H4 (cell line): ENCODE data around the gene LRRC23. TPM values are rescaled to one million over a fixed set of nuclear protein-coding genes. Genes with fewer than 3 reads are reported as not detected.
"Not testable (repeated sequence)": the region's sequence is repeated elsewhere in the genome, so short reads cannot be mapped to it uniquely, and the experiment has no call there.

ENCODE experiments used
- DNase-seq: peaks from one replicate; pipeline ENCODE4 v3.0.0-alpha.2; 2015; ENCODE audit warnings: low spot score
- total RNA-seq: library from RNA; depleted of rRNA; stranded (reverse); fragments of >200 nt; shearing (Covaris generic); gene quantifications from 2 replicates; pipeline ENCODE4 v1.2.3, GENCODE V29; 2014; rRNA removed

Gene LRRC23, protein sequence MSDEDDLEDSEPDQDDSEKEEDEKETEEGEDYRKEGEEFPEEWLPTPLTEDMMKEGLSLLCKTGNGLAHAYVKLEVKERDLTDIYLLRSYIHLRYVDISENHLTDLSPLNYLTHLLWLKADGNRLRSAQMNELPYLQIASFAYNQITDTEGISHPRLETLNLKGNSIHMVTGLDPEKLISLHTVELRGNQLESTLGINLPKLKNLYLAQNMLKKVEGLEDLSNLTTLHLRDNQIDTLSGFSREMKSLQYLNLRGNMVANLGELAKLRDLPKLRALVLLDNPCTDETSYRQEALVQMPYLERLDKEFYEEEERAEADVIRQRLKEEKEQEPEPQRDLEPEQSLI
- total RNA-seq, result 4.1 and 12.2 TPM in 2 replicates

DNA sequence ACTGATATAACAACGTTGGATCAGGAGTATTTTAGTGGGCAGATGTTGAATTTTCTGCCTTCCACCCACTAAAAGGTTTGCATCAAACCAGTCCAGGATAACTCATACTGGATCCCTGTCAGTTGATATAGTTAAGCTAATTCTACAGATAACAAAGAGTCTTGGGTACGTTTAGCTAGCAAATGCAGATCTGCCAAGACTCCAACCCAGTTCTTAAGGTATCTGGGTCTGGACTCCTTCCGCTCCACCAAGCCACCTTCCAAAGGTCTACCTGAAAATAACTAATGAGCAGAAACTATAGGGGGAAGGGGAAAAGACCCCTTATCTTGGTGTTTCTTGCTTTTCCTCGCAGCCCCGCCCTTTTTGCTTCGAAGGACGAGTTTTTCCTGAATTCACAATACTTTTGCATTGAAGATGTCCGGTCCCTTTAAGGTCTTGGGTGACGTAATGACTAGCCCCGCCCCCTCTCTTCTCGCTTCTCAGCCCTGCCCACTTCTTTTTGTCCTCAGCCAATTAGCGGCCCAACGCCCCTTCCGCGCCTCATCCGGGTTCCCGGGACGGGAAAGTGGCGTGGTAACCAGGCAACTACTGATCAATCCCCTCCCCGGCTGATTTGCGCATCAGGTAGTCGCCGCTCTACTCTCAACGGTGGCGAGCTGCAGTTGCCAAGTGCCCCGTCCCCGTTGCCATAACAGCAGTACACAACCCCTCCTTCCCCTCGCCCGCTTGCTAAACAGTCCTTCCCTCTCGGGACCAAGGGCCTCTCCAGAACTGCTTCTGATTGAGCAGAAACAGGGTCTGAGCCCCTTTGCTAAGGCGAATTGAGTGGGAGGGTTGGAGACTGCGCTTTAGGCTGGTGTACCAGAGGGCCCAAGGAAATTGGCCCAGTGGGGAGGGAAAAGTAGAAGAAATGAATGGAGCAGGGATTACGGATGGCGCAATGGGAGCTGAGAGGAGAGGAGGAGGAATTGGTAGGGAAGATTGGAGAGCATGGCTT, at the start of gene LRRC23:
Gene LRRC23, plus strand, starts transcription at position 543 of the 997 bp plus-strand sequence. CDS start 812 bp downstream, outside the sequence.
- peak; percentile 94 for DNase-seq

- DNase-seq, result no peak
Measured at GRCh38 chr12:6855322-6855721, 49.3 kb upstream of the LRRC23 start.

- DNase-seq, result no peak
Measured at GRCh38 chr12:6858799-6859198, 45.8 kb upstream of the LRRC23 start.

- no peak for DNase-seq
Measured at GRCh38 chr12:6860116-6860515, 44.5 kb upstream of the LRRC23 start.

- no peak for DNase-seq
Measured at GRCh38 chr12:6860942-6861341, 43.7 kb upstream of the LRRC23 start.

- DNase-seq, result no peak
Measured at GRCh38 chr12:6861391-6861790, 43.2 kb upstream of the LRRC23 start.

DNA sequence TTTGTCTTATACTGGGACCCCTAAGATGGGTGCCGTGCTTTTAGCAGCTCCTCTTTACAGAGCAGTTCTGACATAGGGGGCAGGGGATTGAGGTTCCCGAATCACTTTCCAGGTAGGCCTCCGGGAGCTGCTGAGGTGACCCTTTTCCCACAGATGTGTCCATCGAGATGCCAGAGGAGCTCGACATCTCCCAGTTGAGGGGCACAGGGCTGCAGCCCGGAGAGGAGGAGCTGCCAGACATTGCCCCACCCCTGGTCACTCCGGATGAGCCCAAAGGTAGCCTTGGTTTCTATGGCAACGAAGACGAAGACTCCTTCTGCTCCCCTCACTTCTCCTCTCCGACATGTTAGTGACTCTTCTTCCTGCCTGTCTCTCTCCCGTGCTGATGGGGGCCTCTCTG, 41.6 kb upstream of the LRRC23 start:
- DNase-seq, result no peak

GRCh38 chr12:6863586-6864321, 40.9 kb upstream of the LRRC23 start:
- no peak for DNase-seq

- not testable (repeated sequence) for DNase-seq
Measured at GRCh38 chr12:6865307-6865706, 39.3 kb upstream of the LRRC23 start.

- DNase-seq, result no peak
Measured at GRCh38 chr12:6866163-6866919, 38.3 kb upstream of the LRRC23 start.

DNA sequence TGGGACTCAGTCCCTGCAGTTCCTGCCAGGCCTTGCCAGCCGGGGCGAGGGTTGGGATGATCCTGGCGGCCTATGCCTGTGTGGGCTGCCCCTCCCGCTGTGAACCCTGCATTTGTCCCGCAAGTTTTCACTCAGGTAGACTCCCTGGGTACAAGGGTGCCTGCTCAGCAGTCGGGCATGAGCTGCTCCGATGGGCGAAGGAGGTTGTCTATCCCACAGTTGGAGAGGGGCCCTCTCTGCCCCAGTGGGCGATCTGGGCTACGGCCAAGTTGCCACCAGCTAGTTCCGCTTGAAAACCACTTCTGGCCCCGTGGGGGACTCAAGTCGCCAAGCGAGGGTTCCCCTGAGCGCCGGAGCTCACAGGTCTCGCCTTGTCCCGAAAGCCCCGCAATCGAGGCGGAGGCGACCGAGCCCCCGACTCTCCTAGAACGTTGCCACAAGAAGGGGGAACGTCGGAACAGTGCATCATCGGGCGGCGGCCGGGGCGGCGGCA, 37.7 kb upstream of the LRRC23 start:
- DNase-seq, result no peak

- peak; percentile 66 for DNase-seq
Measured at GRCh38 chr12:6867413-6868210, 37.0 kb upstream of the LRRC23 start, which contains the start of gene TPI1. Gene TPI1 (plus strand): TSS chr12:6867531. CDS start chr12:6867567, 36 bp downstream.

DNA sequence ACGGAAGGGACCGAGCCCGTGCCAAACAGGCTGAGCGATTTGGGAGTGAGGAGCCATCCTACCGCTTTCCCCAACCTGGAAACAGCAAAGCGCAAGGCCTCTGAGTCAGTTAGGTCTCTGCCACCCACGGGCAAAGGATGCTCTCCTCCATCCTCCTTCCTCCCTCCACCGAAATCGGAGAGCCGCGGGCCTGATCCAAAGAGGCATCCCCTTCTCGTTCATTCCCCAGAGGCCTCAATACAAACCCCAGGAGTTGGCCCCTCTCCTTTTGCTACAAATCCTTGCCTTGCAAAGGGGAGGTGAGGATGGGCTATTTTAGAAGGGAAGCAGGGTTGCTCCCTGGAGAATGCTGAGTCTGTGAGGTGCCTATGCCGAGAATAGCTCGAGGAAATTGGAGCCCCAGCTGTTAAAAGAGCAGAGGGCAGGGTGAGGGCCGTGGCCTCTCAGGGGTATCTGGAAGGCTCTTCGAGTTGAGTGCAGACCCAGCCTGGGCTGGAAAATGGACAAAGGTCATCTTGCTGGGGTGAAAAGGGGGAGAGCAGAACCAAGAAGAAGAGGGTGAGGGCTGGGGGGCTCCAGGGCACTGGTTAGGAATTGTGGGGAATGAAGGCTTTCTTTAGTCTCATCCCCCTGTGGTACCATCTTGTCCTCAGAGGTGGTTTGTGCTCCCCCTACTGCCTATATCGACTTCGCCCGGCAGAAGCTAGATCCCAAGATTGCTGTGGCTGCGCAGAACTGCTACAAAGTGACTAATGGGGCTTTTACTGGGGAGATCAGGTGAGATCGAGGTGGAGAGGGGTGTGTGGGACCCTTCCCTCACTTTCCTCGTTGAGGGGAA, 36.2 kb upstream of the LRRC23 start:
- DNase-seq, result no peak

- DNase-seq, result peak; percentile 73
Measured at GRCh38 chr12:6869049-6870021, 35.3 kb upstream of the LRRC23 start.

- not testable (repeated sequence) for DNase-seq
Measured at GRCh38 chr12:6870304-6870703, 34.3 kb upstream of the LRRC23 start.

- DNase-seq, result peak; percentile 69
Measured at GRCh38 chr12:6871052-6871957, 33.3 kb upstream of the LRRC23 start.
